Inferior parietal cortex (tissue), 1 donor: ENCODE measurements around the gene LRTM2.

ENCODE experiments used
- DNase-seq: peaks from one replicate; pipeline ENCODE4 v3.0.0-alpha.2; 2016; ENCODE audit errors: extremely low spot score

The LRTM2 gene

GRCh38 chr12:1864456-1864855 lies 44.1 kb downstream of the LRTM2 start:
- no peak for DNase-seq

- DNase-seq: no peak
Measured at GRCh38 chr12:1864867-1865266, 44.5 kb downstream of the LRTM2 start.

- DNase-seq: no peak
Measured at GRCh38 chr12:1865284-1865866, 45.0 kb downstream of the LRTM2 start.

GRCh38 chr12:1869145-1869544 lies 48.8 kb downstream of the LRTM2 start:
- DNase-seq: no peak

- DNase-seq: no peak
Measured at GRCh38 chr12:1870086-1870485, 49.7 kb downstream of the LRTM2 start.

GRCh38 chr12:1870998-1871917 lies 50.9 kb downstream of the LRTM2 start:
- DNase-seq: no peak

- DNase-seq: no peak
Measured at GRCh38 chr12:1872001-1872400, 51.6 kb downstream of the LRTM2 start.

- DNase-seq: no peak
Measured at GRCh38 chr12:1872448-1872847, 52.1 kb downstream of the LRTM2 start.

- DNase-seq: no peak
Measured at GRCh38 chr12:1873531-1874510, 53.5 kb downstream of the LRTM2 start.

GRCh38 chr12:1875608-1876007 lies 55.2 kb downstream of the LRTM2 start:
- no peak for DNase-seq

GRCh38 chr12:1876086-1876485 lies 55.7 kb downstream of the LRTM2 start:
- DNase-seq: no peak

- DNase-seq: no peak
Measured at GRCh38 chr12:1877169-1877878, 57.0 kb downstream of the LRTM2 start.

GRCh38 chr12:1878214-1878613 lies 57.8 kb downstream of the LRTM2 start:
- DNase-seq: no peak

GRCh38 chr12:1878695-1879094 lies 58.3 kb downstream of the LRTM2 start:
- DNase-seq: no peak

GRCh38 chr12:1879633-1880032 lies 59.3 kb downstream of the LRTM2 start:
- DNase-seq: no peak

GRCh38 chr12:1880153-1880845 lies 59.9 kb downstream of the LRTM2 start:
- no peak for DNase-seq

GRCh38 chr12:1880876-1881275 lies 60.5 kb downstream of the LRTM2 start:
- no peak for DNase-seq

- no peak for DNase-seq
Measured at GRCh38 chr12:1881301-1881700, 60.9 kb downstream of the LRTM2 start.

- DNase-seq: no peak
Measured at GRCh38 chr12:1881936-1882335, 61.6 kb downstream of the LRTM2 start.

- DNase-seq: no peak
Measured at GRCh38 chr12:1882405-1882804, 62.0 kb downstream of the LRTM2 start.
